A549 (cell line): ENCODE measurements around the gene USH1G. TPM values are rescaled to one million over a fixed set of nuclear protein-coding genes. Genes with fewer than 3 reads are reported as not detected.

Source experiments
- ATAC-seq, 2 experiments: fragments of 200-7000 bp in 1 of 2; fragments of >200 bp in 1 of 2; cut with Nextera tagmentation in 1 of 2; cut with Tn5 transposase in 1 of 2; 3 replicates each; pipeline versions ENCODE4 v1.8.0 to v1.9.1; 2018 to 2020; ENCODE audit warnings: mild to moderate bottlenecking in 1 of 2, moderate library complexity in 1 of 2
- CTCF ChIA-PET: fragments of 300-600 bp; sonication (Branson Sonifier 250); formaldehyde crosslinking; extraction: SDS; loops from one replicate; lab custom pipeline; 2021; ENCODE audit warnings: antibody characterized with exemption, inconsistent platforms; lab: Yijun Ruan, JAX
- POLR2A ChIA-PET: fragments of 350-600 bp; formaldehyde crosslinking; extraction: SDS; loops from one replicate; lab custom pipeline; 2021; ENCODE audit warnings: antibody characterized with exemption, inconsistent platforms; lab: Yijun Ruan, JAX
- DNase-seq, 2 experiments: peaks; one replicate each; pipeline versions ENCODE4 v3.0.0 to v3.0.0-alpha.2; 2011 to 2016; ENCODE audit warnings: low read depth in 1 of 2, low spot score in 1 of 2
- FAIRE-seq: peaks from 2 replicates; lab custom pipeline; 2011; peaks lifted over from hg19 to GRCh38; lab: Jason Lieb, UNC
- H3K27ac ChIP-seq, 2 experiments: fragments of >200 bp; sonication (Bioruptor Twin); formaldehyde crosslinking; 3 replicates each; pipeline ENCODE4 v1.5.1; 2016 to 2017
- H3K4me1 ChIP-seq: fragments of >200 bp; sonication (Bioruptor Twin); formaldehyde crosslinking; 3 replicates; pipeline ENCODE4 v1.6.1; 2016
- H3K4me2 ChIP-seq: fragments of >200 bp; sonication (Bioruptor Twin); formaldehyde crosslinking; 3 replicates; pipeline ENCODE4 v1.6.1; 2016
- H3K4me3 ChIP-seq: fragments of >200 bp; sonication (Bioruptor Twin); formaldehyde crosslinking; 3 replicates; pipeline ENCODE4 v1.5.1; 2016
- H3K9me3 ChIP-seq: fragments of >200 bp; sonication (Bioruptor Twin); formaldehyde crosslinking; 3 replicates; pipeline ENCODE4 v1.6.1; 2016
- BCL3 ChIP-seq: fragments of >200 bp; sonication (Bioruptor Twin); formaldehyde crosslinking; IDR thresholded peaks from 3 replicates; pipeline ENCODE4 v1.6.1; 2016
- BHLHE40 ChIP-seq: IDR thresholded peaks from 2 replicates; pipeline ENCODE4 v1.6.1; 2012; ENCODE audit warnings: low read depth, low read length, inconsistent platforms
- CBX8 ChIP-seq: fragments of 200-600 bp; sonication (generic); IDR thresholded peaks from 2 replicates; pipeline ENCODE4 v1.6.1; 2016
- CEBPB ChIP-seq, 2 experiments: fragments of >200 bp in 1 of 2; sonication (Bioruptor Twin) in 1 of 2; formaldehyde crosslinking in 1 of 2; IDR thresholded peaks; 2 replicates each; pipeline ENCODE4 v1.6.1; 2012 to 2016
- EP300 ChIP-seq, 2 experiments: fragments of >200 bp; sonication (Bioruptor Twin); formaldehyde crosslinking; IDR thresholded peaks; 2 replicates in 1 of 2; 3 replicates in 1 of 2; pipeline ENCODE4 v1.6.1; 2016 to 2017
- HOXA7 ChIP-seq: fragments of 250-450 bp; sonication (Bioruptor Pico); IDR thresholded peaks from 2 replicates; pipeline ENCODE4 v1.5.0; 2020; ENCODE audit warnings: mild to moderate bottlenecking, moderate library complexity
- JUNB ChIP-seq: fragments of >200 bp; sonication (Bioruptor Twin); formaldehyde crosslinking; IDR thresholded peaks from 2 replicates; pipeline ENCODE4 v1.6.1; 2016
- MAFK ChIP-seq: fragments of 450-650 bp; IDR thresholded peaks from 2 replicates; pipeline ENCODE4 v1.6.1; 2014; ENCODE audit not compliant: partially characterized antibody
- MAX ChIP-seq: IDR thresholded peaks from 2 replicates; pipeline ENCODE4 v1.6.1; 2012
- MAZ ChIP-seq: fragments of 150-350 bp; IDR thresholded peaks from 2 replicates; pipeline ENCODE4 v1.6.1; 2014; ENCODE audit warnings: antibody characterized with exemption, low read depth, low read length, borderline replicate concordance
- MYC ChIP-seq: IDR thresholded peaks from 2 replicates; pipeline ENCODE4 v1.6.1; 2012; ENCODE audit warnings: mild to moderate bottlenecking, inconsistent platforms, low read length, improper control_type of control experiment, borderline replicate concordance
- NFE2L2 ChIP-seq: fragments of 150-350 bp; conservative IDR thresholded peaks from 2 replicates; pipeline ENCODE4 v1.6.1; 2014; ENCODE audit warnings: low read length
- PHF8 ChIP-seq: fragments of 200-600 bp; sonication (generic); IDR thresholded peaks from 2 replicates; pipeline ENCODE4 v1.6.1; 2016; ENCODE audit warnings: low read depth, mild to moderate bottlenecking, antibody characterized with exemption, moderate library complexity, borderline replicate concordance
- POLR2AphosphoS2 ChIP-seq: conservative IDR thresholded peaks from 2 replicates; pipeline ENCODE4 v1.6.1; 2012; ENCODE audit warnings: low read length, improper control_type of control experiment, inconsistent platforms
- RAD21 ChIP-seq, 2 experiments: fragments of >200 bp in 1 of 2; sonication (Bioruptor Twin) in 1 of 2; formaldehyde crosslinking in 1 of 2; IDR thresholded peaks in 1 of 2; conservative IDR thresholded peaks in 1 of 2; 2 replicates in 1 of 2; 3 replicates in 1 of 2; pipeline ENCODE4 v1.6.1; 2012 to 2018; ENCODE audit warnings: inconsistent platforms in 1 of 2
- RARB ChIP-seq: fragments of 250-450 bp; sonication (Bioruptor Pico); IDR thresholded peaks from 2 replicates; pipeline ENCODE4 v1.8.0; 2021; ENCODE audit warnings: mild to moderate bottlenecking, moderate library complexity
- RCOR1 ChIP-seq: fragments of 150-350 bp; IDR thresholded peaks from 2 replicates; pipeline ENCODE4 v1.6.1; 2014; ENCODE audit warnings: antibody characterized with exemption, low read length, low read depth
- RFX5 ChIP-seq: fragments of 450-650 bp; IDR thresholded peaks from 2 replicates; pipeline ENCODE4 v1.7.1; 2014; ENCODE audit warnings: antibody characterized with exemption, mild to moderate bottlenecking, moderate library complexity
- RNF2 ChIP-seq: fragments of 200-600 bp; sonication (generic); IDR thresholded peaks from 2 replicates; pipeline ENCODE4 v1.6.1; 2016; ENCODE audit warnings: low read depth, mild to moderate bottlenecking, antibody characterized with exemption, moderate library complexity, borderline replicate concordance
- SREBF2 ChIP-seq: fragments of 450-650 bp; IDR thresholded peaks from 2 replicates; pipeline ENCODE4 v1.6.1; 2014; ENCODE audit warnings: mild to moderate bottlenecking, moderate library complexity
- TP53 ChIP-seq: fragments of 250-450 bp; sonication (Bioruptor Pico); IDR thresholded peaks from 2 replicates; pipeline ENCODE4 v1.5.0; 2021; ENCODE audit warnings: mild to moderate bottlenecking, moderate library complexity
- ZNF302 ChIP-seq: fragments of 250-450 bp; sonication (Bioruptor Pico); IDR thresholded peaks from 2 replicates; pipeline ENCODE4 v1.9.0; 2021; ENCODE audit warnings: inconsistent platforms, mild to moderate bottlenecking, moderate library complexity
- WGBS: methylation state at CpG from one replicate; pipeline ENCODE4 v1.1.6; 2017; ENCODE audit errors: missing lambda C conversion rate; 5-methylcytosine and 5-hydroxymethylcytosine counted together
- polyA plus RNA-seq, 4 experiments: library from polyadenylated mRNA; depleted of rRNA in 3 of 4; stranded (reverse); fragments of >200 nt; fragmentation: RNase III in 1 of 4; extraction: RNeasy Plus Mini Kit Qiagen cat#74134 plus additional on column Dnase treatment in 1 of 4; gene quantifications; 2 replicates in 3 of 4; 3 replicates in 1 of 4; pipeline ENCODE4 v1.2.3, GENCODE V29; 2011 to 2017
- TF ChIP-seq, protein P1 (sequence below): IDR thresholded peaks from 2 replicates; pipeline ENCODE4 v1.6.1; 2012
- TF ChIP-seq, protein P2 (sequence below): fragments of 150-350 bp; IDR thresholded peaks from 2 replicates; pipeline ENCODE4 v1.6.1; 2014; ENCODE audit warnings: low read depth, mild to moderate bottlenecking, low read length
- TF ChIP-seq, protein P3 (sequence below): fragments of 250-450 bp; sonication (Bioruptor Pico); IDR thresholded peaks from 2 replicates; pipeline ENCODE4 v1.5.0; 2020; ENCODE audit warnings: low read depth, mild to moderate bottlenecking, moderate library complexity

USH1G gene
- polyA plus RNA-seq, 2 of the 4 experiments (the other 2 are of a cell fraction): 0.09 to 0.12 TPM

GRCh38 chr17:74881073-74881472, 42.0 kb downstream of the USH1G start:
- no peaks in the 10 kb centered on the region for H3K4me1 ChIP-seq
- TF ChIP-seq BCL3 (no peak), PHF8 (no peak), RNF2 (no peak), RAD21 (conservative IDR thresholded peaks at IDR 0.05 in 1 of 2, IDR thresholded peaks at IDR 0.05 in 1 of 2) (no peak), MAX (no peak), ZNF302 (CRISPR knock-in tag) (no peak)
- TF ChIP-seq, protein P1, sequence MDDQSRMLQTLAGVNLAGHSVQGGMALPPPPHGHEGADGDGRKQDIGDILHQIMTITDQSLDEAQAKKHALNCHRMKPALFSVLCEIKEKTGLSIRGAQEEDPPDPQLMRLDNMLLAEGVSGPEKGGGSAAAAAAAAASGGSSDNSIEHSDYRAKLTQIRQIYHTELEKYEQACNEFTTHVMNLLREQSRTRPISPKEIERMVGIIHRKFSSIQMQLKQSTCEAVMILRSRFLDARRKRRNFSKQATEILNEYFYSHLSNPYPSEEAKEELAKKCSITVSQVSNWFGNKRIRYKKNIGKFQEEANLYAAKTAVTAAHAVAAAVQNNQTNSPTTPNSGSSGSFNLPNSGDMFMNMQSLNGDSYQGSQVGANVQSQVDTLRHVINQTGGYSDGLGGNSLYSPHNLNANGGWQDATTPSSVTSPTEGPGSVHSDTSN: no peak
- TF ChIP-seq, all 56 proteins: peak for 0
- CTCF ChIA-PET: interaction anchor here (1.0 to 33.1 kb wide), 9 partner anchors 8 to 233 kb away, joined by 3 to 851 read pairs (median 5); partner anchors contain the start of genes FADS6 and GRIN2C
- WGBS: 64% methylated on average over 11 of the region's 11 CpGs
- Histone ChIP-seq H3K9me3 (no peaks in the 10 kb centered on the region), H3K27ac (no peak overlapping the region), H3K4me3 (no peak overlapping the region), H3K4me2 (no peak overlapping the region)
- FAIRE-seq (no peak), DNase-seq (no peak), ATAC-seq (no peak)
- POLR2A ChIA-PET: interaction anchor here (2.6 kb wide), 1 partner anchor 8 kb away, joined by 16 read pairs; the partner anchor contains the start of gene FDXR

- DNase-seq: no peak
- no peak for FAIRE-seq
- CTCF ChIA-PET: interaction anchor here (0.7 to 33.1 kb wide), 4 partner anchors 27 to 1621 kb away, joined by 4 to 851 read pairs (median 6); partner anchors contain the start of gene GRIN2C
- Histone ChIP-seq H3K4me1 (peaks cover 2% of the 10 kb centered on the region; the same call in 2 of the 3 replicates), H3K4me2 (no peak overlapping the region), H3K9me3 (no peaks in the 10 kb centered on the region), H3K27ac (no peak overlapping the region), H3K4me3 (no peak overlapping the region)
- ATAC-seq: no peak
- 78% methylated on average over 16 of the region's 16 CpGs for WGBS
- POLR2A ChIA-PET: no interaction called here
- TF ChIP-seq MAZ (no peak), HOXA7 (CRISPR knock-in tag) (no peak), JUNB (no peak), CBX8 (no peak), RFX5 (no peak), RCOR1 (no peak), RARB (CRISPR knock-in tag) (no peak), EP300 (IDR thresholded peaks at IDR 0.05) (no peak), NFE2L2 (no peak), BHLHE40 (no peak), CEBPB (IDR thresholded peaks at IDR 0.05) (no peak), TP53 (no peak), SREBF2 (no peak), POLR2AphosphoS2 (no peak), MAFK (no peak), MYC (no peak)
- TF ChIP-seq, protein P2, sequence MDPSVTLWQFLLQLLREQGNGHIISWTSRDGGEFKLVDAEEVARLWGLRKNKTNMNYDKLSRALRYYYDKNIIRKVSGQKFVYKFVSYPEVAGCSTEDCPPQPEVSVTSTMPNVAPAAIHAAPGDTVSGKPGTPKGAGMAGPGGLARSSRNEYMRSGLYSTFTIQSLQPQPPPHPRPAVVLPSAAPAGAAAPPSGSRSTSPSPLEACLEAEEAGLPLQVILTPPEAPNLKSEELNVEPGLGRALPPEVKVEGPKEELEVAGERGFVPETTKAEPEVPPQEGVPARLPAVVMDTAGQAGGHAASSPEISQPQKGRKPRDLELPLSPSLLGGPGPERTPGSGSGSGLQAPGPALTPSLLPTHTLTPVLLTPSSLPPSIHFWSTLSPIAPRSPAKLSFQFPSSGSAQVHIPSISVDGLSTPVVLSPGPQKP: no peak
- TF ChIP-seq, protein P3, sequence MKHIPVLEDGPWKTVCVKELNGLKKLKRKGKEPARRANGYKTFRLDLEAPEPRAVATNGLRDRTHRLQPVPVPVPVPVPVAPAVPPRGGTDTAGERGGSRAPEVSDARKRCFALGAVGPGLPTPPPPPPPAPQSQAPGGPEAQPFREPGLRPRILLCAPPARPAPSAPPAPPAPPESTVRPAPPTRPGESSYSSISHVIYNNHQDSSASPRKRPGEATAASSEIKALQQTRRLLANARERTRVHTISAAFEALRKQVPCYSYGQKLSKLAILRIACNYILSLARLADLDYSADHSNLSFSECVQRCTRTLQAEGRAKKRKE (CRISPR knock-in tag): no peak
These were observed 43.7 kb downstream of the USH1G start for GRCh38 chr17:74879308-74879707.
